ENCODE data around the gene MIEF1. TPM values are rescaled to one million over a fixed set of nuclear protein-coding genes. Genes with fewer than 3 reads are reported as not detected.
"Not testable (repeated sequence)": the region's sequence is repeated elsewhere in the genome, so short reads cannot be mapped to it uniquely, and the experiment has no call there.

MIEF1 gene
- total RNA-seq, 2 donors from 2014 or later: 16.9 to 22.7 TPM

DNA sequence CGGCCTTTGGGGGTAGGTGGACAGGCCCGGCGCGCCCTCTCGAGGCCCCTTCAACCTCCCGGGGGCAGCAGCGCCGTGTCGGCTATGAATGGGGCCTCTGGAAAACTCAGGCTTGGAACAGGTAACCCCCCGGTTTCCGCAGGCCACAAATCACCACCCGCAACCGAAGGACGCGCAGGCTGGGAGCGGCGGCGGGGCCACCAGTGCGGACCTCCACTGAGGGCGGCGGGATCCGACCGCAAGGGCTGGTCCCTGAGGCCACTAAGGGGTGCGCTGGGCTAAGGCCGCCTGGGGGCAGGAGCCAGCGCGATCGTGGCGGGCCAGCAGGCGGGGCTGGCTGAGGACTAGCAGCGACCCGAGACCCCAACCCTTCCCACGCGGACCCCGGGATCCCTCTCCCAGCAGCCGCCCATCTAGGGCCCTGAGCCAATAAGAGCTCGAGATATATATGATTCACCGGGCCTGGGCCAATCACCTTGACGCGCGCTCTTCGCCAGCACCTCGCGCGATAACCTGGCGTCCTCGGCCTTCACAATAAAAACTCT lies 17.7 kb downstream of the MIEF1 start:
- H3K4me3 Mint-ChIP-seq: peak overlapping the region; percentile 97
- H3K4me1 Mint-ChIP-seq: peaks cover 34% of the 10 kb centered on the region
- peak in 2 of 3 donors; percentile 88 to 93 for DNase-seq
- no peaks in the 10 kb centered on the region for H3K27me3 Mint-ChIP-seq
- peak; percentile 93 for ATAC-seq
- peaks cover 14% of the 10 kb centered on the region for H3K36me3 Mint-ChIP-seq (ENCODE audit: low read depth)
- H3K27ac Mint-ChIP-seq: peak overlapping the region; percentile 99
- H3K9me3 ChIP-seq (ENCODE audit: control insufficient read depth, low read length, poor library complexity, severe bottlenecking): no peaks in the 10 kb centered on the region

DNA sequence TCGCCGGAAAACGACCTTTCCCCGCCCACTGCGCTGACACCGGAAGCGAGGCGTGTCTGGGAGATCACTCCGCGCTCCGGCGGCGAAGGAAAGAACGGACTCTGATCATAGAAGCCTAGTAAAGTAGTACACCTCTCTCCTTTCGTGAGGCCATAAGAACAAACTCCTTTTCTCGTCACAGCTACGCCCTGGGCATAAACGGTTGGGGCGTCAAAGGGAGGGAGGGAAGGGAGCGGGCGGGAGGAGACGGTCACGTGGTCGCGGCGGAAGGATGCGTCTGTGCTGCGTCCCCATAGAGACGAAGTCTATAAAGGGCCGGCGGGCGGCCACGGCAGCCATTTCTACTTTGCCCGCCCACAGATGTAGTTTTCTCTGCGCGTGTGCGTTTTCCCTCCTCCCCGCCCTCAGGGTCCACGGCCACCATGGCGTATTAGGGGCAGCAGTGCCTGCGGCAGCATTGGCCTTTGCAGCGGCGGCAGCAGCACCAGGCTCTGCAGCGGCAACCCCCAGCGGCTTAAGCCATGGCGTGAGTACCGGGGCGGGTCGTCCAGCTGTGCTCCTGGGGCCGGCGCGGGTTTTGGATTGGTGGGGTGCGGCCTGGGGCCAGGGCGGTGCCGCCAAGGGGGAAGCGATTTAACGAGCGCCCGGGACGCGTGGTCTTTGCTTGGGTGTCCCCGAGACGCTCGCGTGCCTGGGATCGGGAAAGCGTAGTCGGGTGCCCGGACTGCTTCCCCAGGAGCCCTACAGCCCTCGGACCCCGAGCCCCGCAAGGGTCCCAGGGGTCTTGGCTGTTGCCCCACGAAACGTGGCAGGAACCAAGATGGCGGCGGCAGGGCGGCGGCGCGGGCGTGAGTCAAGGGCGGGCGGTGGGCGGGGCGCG lies 18.4 kb downstream of the MIEF1 start, which contains the start of gene ATF4:
Gene ATF4 (plus strand): TSS at position 337 of the 880 bp plus-strand sequence. CDS start 884 bp downstream, outside the sequence.
- DNase-seq: peak; percentile 82 to 91 (median 82)

DNA sequence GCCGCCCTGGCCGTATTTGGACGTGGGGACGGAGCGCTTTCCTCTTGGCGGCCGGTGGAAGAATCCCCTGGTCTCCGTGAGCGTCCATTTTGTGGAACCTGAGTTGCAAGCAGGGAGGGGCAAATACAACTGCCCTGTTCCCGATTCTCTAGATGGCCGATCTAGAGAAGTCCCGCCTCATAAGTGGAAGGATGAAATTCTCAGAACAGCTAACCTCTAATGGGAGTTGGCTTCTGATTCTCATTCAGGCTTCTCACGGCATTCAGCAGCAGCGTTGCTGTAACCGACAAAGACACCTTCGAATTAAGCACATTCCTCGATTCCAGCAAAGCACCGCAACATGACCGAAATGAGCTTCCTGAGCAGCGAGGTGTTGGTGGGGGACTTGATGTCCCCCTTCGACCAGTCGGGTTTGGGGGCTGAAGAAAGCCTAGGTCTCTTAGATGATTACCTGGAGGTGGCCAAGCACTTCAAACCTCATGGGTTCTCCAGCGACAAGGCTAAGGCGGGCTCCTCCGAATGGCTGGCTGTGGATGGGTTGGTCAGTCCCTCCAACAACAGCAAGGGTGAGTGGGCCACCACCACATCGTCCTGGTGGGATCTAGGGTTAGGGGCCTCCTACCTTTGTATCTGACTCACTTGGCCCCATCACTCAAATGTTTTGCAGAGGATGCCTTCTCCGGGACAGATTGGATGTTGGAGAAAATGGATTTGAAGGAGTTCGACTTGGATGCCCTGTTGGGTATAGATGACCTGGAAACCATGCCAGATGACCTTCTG lies 19.2 kb downstream of the MIEF1 start:
- H3K27me3 Mint-ChIP-seq; DNase-seq; ATAC-seq; H3K9me3 ChIP-seq (ENCODE audit: control insufficient read depth, low read length, poor library complexity, severe bottlenecking): not testable (repeated sequence)
- Mint-ChIP-seq H3K4me3 (peak overlapping the region; percentile 97), H3K27ac (peak overlapping the region; percentile 99), H3K4me1 (peaks cover 44% of the 10 kb centered on the region), H3K36me3 (ENCODE audit: low read depth) (peaks cover 10% of the 10 kb centered on the region)

More for the DNA sequence above, 18.4 kb downstream of the MIEF1 start, which contains the start of gene ATF4:
- peak; percentile 58 for ATAC-seq
- Mint-ChIP-seq H3K27me3 (no peaks in the 10 kb centered on the region), H3K27ac (peak within 1 kb of the TSS; percentile 99), H3K4me1 (peaks cover 39% of the 10 kb centered on the region), H3K36me3 (ENCODE audit: low read depth) (peaks cover 13% of the 10 kb centered on the region), H3K4me3 (peak within 1 kb of the TSS; percentile 97)
- no peaks in the 10 kb centered on the region for H3K9me3 ChIP-seq (ENCODE audit: control insufficient read depth, low read length, poor library complexity, severe bottlenecking)

DNA sequence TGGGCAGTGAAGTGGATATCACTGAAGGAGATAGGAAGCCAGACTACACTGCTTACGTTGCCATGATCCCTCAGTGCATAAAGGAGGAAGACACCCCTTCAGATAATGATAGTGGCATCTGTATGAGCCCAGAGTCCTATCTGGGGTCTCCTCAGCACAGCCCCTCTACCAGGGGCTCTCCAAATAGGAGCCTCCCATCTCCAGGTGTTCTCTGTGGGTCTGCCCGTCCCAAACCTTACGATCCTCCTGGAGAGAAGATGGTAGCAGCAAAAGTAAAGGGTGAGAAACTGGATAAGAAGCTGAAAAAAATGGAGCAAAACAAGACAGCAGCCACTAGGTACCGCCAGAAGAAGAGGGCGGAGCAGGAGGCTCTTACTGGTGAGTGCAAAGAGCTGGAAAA lies 20.0 kb downstream of the MIEF1 start:
- not testable (repeated sequence) for H3K27me3 Mint-ChIP-seq; DNase-seq; H3K9me3 ChIP-seq (ENCODE audit: control insufficient read depth, low read length, poor library complexity, severe bottlenecking); ATAC-seq
- Mint-ChIP-seq H3K27ac (peak overlapping the region; percentile 99), H3K4me3 (peak overlapping the region; percentile 97), H3K4me1 (peaks cover 46% of the 10 kb centered on the region), H3K36me3 (ENCODE audit: low read depth) (peaks cover 10% of the 10 kb centered on the region)

DNA sequence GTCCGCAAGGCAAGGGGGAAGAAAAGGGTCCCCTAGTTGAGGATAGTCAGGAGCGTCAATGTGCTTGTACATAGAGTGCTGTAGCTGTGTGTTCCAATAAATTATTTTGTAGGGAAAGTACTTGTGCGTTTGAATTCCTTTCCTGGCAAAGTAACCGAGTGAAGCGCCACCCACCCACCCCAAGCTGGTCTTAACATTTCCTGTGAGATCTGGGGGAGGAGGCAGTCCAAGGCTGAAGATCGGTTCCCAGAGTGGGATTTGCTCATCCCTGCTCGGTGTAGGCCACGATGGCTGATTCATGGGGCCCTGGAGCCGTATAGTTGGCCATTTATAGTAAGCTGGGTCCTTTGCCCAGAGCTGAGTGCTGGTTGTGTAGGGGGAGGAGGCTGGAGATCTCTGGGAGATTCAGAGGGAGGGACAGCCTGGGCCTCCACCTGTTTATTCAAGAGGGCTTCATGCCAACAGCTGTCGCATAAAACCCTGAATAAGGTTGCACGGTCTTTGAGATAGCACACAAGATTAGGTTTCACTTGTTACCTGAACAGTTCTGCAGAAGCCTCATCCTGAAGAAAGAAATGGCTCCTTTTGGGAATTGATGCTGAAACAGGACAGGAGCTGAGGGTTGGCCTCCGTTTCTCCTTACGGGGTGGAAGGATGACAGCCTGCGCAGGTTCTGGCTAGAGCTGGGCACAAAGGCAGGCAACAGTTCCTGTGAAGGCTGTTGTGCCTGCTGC lies 20.6 kb downstream of the MIEF1 start:
- Mint-ChIP-seq H3K27me3 (no peaks in the 10 kb centered on the region), H3K27ac (peak overlapping the region; percentile 99), H3K36me3 (ENCODE audit: low read depth) (peaks cover 10% of the 10 kb centered on the region), H3K4me1 (peaks cover 51% of the 10 kb centered on the region), H3K4me3 (peak overlapping the region; percentile 97)
- DNase-seq (no peak), ATAC-seq (no peak)
- H3K9me3 ChIP-seq (ENCODE audit: control insufficient read depth, low read length, poor library complexity, severe bottlenecking): no peaks in the 10 kb centered on the region

DNA sequence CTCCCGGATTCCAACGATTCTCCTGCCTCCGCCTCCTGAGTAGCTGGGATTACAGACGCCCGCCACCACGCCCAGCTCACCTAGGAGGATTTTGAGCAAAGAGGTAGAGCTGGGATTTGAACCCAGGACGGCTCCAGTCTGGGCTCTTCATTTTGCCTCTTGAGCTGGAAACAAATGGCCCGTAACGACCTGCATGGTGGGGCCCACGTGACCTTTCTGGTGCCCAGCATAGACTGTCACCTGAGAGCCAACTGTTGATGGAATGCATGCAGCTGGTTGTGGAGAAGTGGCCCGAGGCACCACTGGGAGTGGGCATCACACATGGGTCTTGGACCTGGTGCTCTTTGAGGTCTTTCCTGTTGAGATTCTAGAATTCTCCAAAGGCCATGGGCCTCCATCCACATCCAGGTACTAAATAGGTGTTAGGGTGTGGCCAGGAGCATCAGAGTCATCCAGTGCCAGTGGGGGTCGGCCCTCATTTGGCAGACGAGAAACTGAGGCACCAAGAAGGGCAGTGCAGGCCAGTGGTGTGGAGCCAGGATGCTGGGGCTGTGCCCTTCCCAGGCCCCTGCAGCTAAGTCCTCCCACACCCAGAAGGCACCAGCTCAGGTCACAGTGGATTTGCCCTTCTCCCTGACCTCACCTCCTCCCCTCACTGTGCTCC lies 22.1 kb downstream of the MIEF1 start:
- no peaks in the 10 kb centered on the region for H3K9me3 ChIP-seq (ENCODE audit: control insufficient read depth, low read length, poor library complexity, severe bottlenecking)
- H3K4me3 Mint-ChIP-seq: peak overlapping the region; percentile 75
- peaks cover 10% of the 10 kb centered on the region for H3K36me3 Mint-ChIP-seq (ENCODE audit: low read depth)
- peak overlapping the region; percentile 99 for H3K27ac Mint-ChIP-seq
- peaks cover 58% of the 10 kb centered on the region for H3K4me1 Mint-ChIP-seq
- ATAC-seq (no peak), DNase-seq (no peak)
- no peaks in the 10 kb centered on the region for H3K27me3 Mint-ChIP-seq

DNA sequence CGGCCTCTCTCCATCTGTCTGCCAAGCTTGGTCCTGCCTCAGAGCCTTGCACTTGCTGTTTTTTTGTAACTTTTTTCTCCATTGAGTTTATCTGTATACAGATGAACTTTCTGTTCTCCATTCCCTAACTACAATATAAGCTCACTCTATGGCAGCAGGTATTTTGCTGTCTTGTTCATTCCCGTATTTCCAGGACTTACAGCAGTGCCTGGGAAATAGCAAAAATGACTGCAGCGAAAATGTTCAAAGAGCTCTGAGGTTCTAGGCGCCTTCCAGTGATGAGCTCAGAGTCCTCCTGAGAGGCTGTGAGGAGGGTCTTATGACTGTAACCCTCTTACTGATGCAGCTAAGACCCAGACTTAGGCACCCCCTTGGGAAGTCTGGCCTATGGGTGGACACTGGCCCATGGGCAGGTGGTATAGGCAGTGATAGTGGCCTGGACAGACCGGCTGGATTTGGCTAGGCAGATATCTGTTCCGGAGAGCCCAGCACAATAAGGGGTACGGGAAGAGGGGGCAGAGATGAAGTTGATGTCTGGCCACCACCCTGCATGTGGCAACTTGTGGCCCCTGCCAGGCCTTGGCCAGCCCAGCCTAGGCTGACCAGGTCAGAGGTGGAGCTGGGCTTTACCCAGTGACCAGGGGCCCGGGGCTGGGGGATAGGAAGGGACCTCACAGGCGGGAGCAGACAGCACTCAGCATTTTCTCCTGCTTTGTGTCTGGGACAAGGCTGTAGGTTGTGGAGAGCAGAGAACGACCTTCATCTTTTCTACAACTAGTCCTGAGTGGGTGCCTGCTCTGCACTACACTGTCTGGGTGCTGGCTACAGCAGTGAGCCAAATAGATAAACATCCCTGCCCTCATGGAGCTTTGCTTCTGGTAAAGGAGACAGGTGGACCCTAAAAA lies 22.9 kb downstream of the MIEF1 start:
- peak overlapping the region; percentile 99 for H3K27ac Mint-ChIP-seq
- H3K4me1 Mint-ChIP-seq: peaks cover 62% of the 10 kb centered on the region
- DNase-seq: no peak
- peak overlapping the region; percentile 75 for H3K4me3 Mint-ChIP-seq
- H3K27me3 Mint-ChIP-seq: no peaks in the 10 kb centered on the region
- H3K9me3 ChIP-seq (ENCODE audit: control insufficient read depth, low read length, poor library complexity, severe bottlenecking): no peaks in the 10 kb centered on the region
- peaks cover 10% of the 10 kb centered on the region for H3K36me3 Mint-ChIP-seq (ENCODE audit: low read depth)
- no peak for ATAC-seq

DNA sequence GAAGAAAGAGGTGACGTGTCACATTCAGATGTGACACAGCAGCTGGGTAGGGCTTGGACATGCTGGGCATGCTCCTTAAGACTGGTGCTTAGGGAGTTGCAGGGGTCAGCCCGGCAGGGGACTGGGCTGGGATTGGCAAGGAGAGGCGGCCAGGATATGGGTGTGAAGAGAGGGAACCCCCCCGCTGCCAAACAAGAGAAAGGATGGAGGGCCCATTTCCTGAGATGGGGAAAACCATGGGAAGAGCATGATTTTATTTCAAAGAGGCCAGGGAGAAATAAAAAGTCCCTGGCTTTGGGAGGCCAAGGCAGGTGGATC lies 23.5 kb downstream of the MIEF1 start:
- Mint-ChIP-seq H3K27me3 (no peaks in the 10 kb centered on the region), H3K36me3 (ENCODE audit: low read depth) (peaks cover 8% of the 10 kb centered on the region), H3K4me3 (no peak overlapping the region), H3K27ac (peak overlapping the region; percentile 99), H3K4me1 (peaks cover 62% of the 10 kb centered on the region)
- ATAC-seq (no peak), DNase-seq (no peak)
- H3K9me3 ChIP-seq (ENCODE audit: control insufficient read depth, low read length, poor library complexity, severe bottlenecking): no peaks in the 10 kb centered on the region

DNA sequence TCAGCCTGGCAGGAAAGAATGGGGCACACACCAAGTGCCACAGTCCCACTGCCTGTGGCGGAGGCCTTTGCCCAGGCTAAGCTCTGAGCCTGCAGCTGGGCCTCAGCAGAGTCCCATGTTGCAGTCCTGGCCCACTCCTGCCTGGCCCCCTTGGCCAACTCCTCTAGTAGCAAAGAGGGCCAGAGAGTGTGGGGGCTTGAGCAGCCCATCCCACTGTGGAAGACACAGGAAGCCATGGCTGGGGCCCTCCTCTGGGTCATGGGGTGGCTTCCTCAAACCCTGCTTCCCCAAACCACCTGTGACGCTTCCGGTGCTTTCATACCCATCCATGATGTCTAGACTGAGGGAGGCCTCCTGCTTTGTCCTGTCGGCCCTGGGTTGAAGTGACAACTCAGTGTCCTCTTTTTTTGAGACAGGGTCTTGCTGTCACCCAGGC lies 24.7 kb downstream of the MIEF1 start:
- DNase-seq (peak in 1 of 3 donors; percentile 31), ATAC-seq (peak; percentile 24)
- Mint-ChIP-seq H3K27ac (peak overlapping the region; percentile 99), H3K4me3 (peak overlapping the region; percentile 31), H3K36me3 (ENCODE audit: low read depth) (peaks cover 8% of the 10 kb centered on the region), H3K27me3 (no peaks in the 10 kb centered on the region), H3K4me1 (peaks cover 68% of the 10 kb centered on the region)
- H3K9me3 ChIP-seq (ENCODE audit: control insufficient read depth, low read length, poor library complexity, severe bottlenecking): no peaks in the 10 kb centered on the region

DNA sequence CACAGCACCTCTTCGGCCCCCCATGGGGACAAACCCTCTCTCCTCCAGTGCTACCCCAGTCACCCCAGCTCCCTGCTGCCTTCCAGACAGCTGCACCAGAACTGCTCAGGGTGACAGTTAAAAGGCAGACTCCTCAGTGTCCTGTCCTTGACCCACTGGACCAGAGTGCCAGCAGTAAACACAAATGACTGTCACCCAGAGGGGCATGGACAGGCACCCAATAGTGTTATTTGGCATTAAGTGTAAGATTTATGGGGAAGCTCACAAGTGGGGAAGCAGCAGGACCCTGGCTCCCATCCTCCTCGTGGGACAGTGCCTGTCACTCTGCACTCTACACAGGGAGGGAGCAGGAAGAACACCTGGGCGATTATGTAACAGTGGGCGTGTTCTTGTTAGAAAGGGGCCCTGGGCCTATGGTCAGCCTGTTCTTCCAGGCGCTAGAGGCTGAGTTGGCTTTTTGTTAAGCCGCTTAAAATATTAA lies 25.4 kb downstream of the MIEF1 start:
- Mint-ChIP-seq H3K4me3 (peak overlapping the region; percentile 31), H3K27ac (peak overlapping the region; percentile 89), H3K4me1 (peaks cover 66% of the 10 kb centered on the region), H3K27me3 (no peaks in the 10 kb centered on the region), H3K36me3 (ENCODE audit: low read depth) (peaks cover 4% of the 10 kb centered on the region)
- DNase-seq (no peak), ATAC-seq (no peak)
- H3K9me3 ChIP-seq (ENCODE audit: control insufficient read depth, low read length, poor library complexity, severe bottlenecking): no peaks in the 10 kb centered on the region

DNA sequence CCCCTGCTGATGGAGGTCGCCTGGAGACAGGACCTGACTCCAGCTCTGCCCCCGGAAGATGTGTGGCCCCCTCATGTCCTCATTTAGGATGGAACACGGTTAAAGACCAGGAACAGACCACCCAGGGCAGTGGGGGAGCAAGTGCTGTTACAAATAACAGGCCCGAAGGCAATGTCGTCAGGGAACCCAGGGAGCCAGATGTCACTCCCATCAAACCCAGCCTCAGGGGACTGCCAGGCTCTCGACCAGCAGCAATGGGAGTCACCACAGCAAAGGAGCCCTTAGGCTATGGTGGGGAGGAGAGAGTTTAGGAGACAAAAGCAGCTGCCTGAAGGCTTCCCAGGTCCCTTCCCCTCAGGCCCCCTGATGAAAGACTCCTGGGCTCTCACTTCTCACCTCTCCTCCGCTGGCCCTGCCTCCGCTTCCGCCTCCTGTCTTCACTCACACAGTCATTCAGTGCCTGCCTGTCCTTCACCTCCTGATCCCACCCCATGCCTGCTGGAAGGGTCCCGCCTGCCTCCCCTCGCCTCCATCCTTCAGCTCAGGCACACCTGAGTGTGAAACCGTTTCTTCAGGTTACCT lies 26.1 kb downstream of the MIEF1 start:
- peak overlapping the region; percentile 98 for H3K4me3 Mint-ChIP-seq
- no peaks in the 10 kb centered on the region for H3K9me3 ChIP-seq (ENCODE audit: control insufficient read depth, low read length, poor library complexity, severe bottlenecking)
- DNase-seq (no peak), ATAC-seq (no peak)
- peak overlapping the region; percentile 89 for H3K27ac Mint-ChIP-seq
- H3K4me1 Mint-ChIP-seq: peaks cover 63% of the 10 kb centered on the region
- H3K36me3 Mint-ChIP-seq (ENCODE audit: low read depth): peaks cover 4% of the 10 kb centered on the region
- H3K27me3 Mint-ChIP-seq: no peaks in the 10 kb centered on the region

All from T-helper 17 cell (primary cell).